ENCODE results near the gene ZNF189. TPM values are rescaled to one million over a fixed set of nuclear protein-coding genes. Genes with fewer than 3 reads are reported as not detected.

Gene ZNF189
- total and polyA plus RNA-seq, 11 donors, result 10.0 to 34.6 (median 19.3) TPM

GRCh38 chr9:101359679-101360078 lies 39.0 kb upstream of the ZNF189 start:
- intact Hi-C loops (cut with DNase I), result no loop called here
- no peaks in the 10 kb centered on the region for H3K36me3 ChIP-seq
- H3K27me3 ChIP-seq, result no peaks in the 10 kb centered on the region
- TF ChIP-seq, protein P1, sequence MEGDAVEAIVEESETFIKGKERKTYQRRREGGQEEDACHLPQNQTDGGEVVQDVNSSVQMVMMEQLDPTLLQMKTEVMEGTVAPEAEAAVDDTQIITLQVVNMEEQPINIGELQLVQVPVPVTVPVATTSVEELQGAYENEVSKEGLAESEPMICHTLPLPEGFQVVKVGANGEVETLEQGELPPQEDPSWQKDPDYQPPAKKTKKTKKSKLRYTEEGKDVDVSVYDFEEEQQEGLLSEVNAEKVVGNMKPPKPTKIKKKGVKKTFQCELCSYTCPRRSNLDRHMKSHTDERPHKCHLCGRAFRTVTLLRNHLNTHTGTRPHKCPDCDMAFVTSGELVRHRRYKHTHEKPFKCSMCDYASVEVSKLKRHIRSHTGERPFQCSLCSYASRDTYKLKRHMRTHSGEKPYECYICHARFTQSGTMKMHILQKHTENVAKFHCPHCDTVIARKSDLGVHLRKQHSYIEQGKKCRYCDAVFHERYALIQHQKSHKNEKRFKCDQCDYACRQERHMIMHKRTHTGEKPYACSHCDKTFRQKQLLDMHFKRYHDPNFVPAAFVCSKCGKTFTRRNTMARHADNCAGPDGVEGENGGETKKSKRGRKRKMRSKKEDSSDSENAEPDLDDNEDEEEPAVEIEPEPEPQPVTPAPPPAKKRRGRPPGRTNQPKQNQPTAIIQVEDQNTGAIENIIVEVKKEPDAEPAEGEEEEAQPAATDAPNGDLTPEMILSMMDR (IDR thresholded peaks at IDR 0.05), result no peak
- TF ChIP-seq POLR2A (IDR thresholded peaks at IDR 0.05), result no peak
- no peaks in the 10 kb centered on the region for H3K9me3 ChIP-seq
- H3K4me1 ChIP-seq, result no peaks in the 10 kb centered on the region
- H3K27ac ChIP-seq, result no peak overlapping the region
- no peak overlapping the region for H3K4me3 ChIP-seq
- DNase-seq (no peak), ATAC-seq (no peak)
- 45 to 72% (median 66%) methylated on average over 1 of the region's 1 CpG for WGBS, 4 donors

- no peak overlapping the region for H3K4me3 ChIP-seq
- intact Hi-C loops (cut with DNase I), result no loop called here
Measured at GRCh38 chr9:101360647-101361046, 38.0 kb upstream of the ZNF189 start.

DNA sequence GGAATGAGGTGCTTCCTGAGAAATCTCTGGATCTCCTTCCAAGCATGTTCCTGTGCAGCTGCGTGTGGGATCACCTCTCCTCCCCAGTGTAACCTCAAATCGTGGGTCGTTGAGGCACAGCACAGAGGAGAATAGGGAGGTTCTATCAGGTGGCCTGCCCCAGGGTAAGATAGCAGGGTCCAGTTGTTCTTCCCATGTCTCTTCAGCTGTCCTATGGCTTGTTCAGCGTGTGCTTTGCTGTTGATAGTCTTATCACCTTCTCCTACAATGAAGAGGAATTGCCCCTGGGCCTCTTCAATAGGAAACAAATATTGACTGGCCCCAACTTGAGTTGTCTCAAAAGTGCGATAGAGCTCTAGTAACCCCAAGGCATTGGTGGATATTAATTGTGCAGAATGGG lies 36.2 kb upstream of the ZNF189 start:
- intact Hi-C loops (cut with DNase I), result no loop called here
- 70 to 88% (median 78%) methylated on average over 5 of the region's 5 CpGs for WGBS, 4 donors
- DNase-seq, result no peak

More at GRCh38 chr9:101360647-101361046, 38.0 kb upstream of the ZNF189 start:
- Histone ChIP-seq H3K36me3 (no peaks in the 10 kb centered on the region), H3K27me3 (no peaks in the 10 kb centered on the region), H3K9me3 (no peaks in the 10 kb centered on the region), H3K4me1 (no peaks in the 10 kb centered on the region), H3K27ac (no peak overlapping the region)
- no peak for DNase-seq
- no peak for ATAC-seq
- TF ChIP-seq POLR2A (IDR thresholded peaks at IDR 0.05), result no peak
- TF ChIP-seq, protein P1 (IDR thresholded peaks at IDR 0.05), result no peak

GRCh38 chr9:101365181-101365580 lies 33.5 kb upstream of the ZNF189 start:
- Histone ChIP-seq H3K27ac (no peak overlapping the region), H3K9me3 (no peaks in the 10 kb centered on the region), H3K4me3 (no peak overlapping the region), H3K4me1 (no peaks in the 10 kb centered on the region), H3K36me3 (no peaks in the 10 kb centered on the region), H3K27me3 (no peaks in the 10 kb centered on the region)
- TF ChIP-seq, protein P1 (IDR thresholded peaks at IDR 0.05), result no peak
- TF ChIP-seq POLR2A (IDR thresholded peaks at IDR 0.05), result no peak
- intact Hi-C loops (cut with DNase I), result no loop called here
- no peak for DNase-seq
- ATAC-seq, result no peak

More for the DNA sequence above, 36.2 kb upstream of the ZNF189 start:
- H3K4me1 ChIP-seq, result no peaks in the 10 kb centered on the region
- H3K27me3 ChIP-seq, result no peaks in the 10 kb centered on the region
- H3K27ac ChIP-seq, result no peak overlapping the region
- H3K9me3 ChIP-seq, result no peaks in the 10 kb centered on the region
- no peak for ATAC-seq
- no peaks in the 10 kb centered on the region for H3K36me3 ChIP-seq
- no peak overlapping the region for H3K4me3 ChIP-seq
- TF ChIP-seq, protein P1 (IDR thresholded peaks at IDR 0.05), result no peak
- TF ChIP-seq POLR2A (IDR thresholded peaks at IDR 0.05), result no peak

Measured in heart left ventricle (tissue), 16 donors.